A549 treated with AZD9567 at 1 μM for 4 hours (cell line): ENCODE measurements around the gene ZNF621. TPM values are rescaled to one million over a fixed set of nuclear protein-coding genes. Genes with fewer than 3 reads are reported as not detected.

Experiments
- total RNA-seq: library from RNA; stranded (reverse); fragments of 200-300 nt; extraction: Qiagen RNA extraction; gene quantifications from 5 replicates; pipeline ENCODE4 v1.2.3, GENCODE V29; 2022; ENCODE audit not compliant: insufficient read depth

The ZNF621 gene
- 5.2 to 7.0 TPM (median 6.3 TPM) in 5 replicates for total RNA-seq

GRCh38 chr3:40524568-40525285 lies at the start of gene ZNF621:
ZNF621 (plus strand) TSS chr3:40524960; CDS start chr3:40525841, 881 bp downstream.

GRCh38 chr3:40476478-40477470 lies 48.0 kb upstream of the ZNF621 start, which contains the start of gene ZNF619:
ZNF619 (plus strand) TSS chr3:40477122; CDS start chr3:40477980, 858 bp downstream.

GRCh38 chr3:40505599-40506462 lies 18.9 kb upstream of the ZNF621 start, which contains the start of gene ZNF620:
ZNF620 (plus strand) TSS chr3:40506039; CDS start chr3:40506353, 314 bp downstream.

Other genes with a start within 250 kb of the ZNF621 start
- gene EIF1B, start 215.3 kb upstream of the ZNF621 start, total RNA-seq: 39.4 to 62.3 TPM (median 60.3 TPM) in 5 replicates
- 0.08 TPM in 1 of 5 replicates, not detected in the others for gene ENTPD3, start 137.8 kb upstream of the ZNF621 start, total RNA-seq
- 725 to 793 TPM (median 762 TPM) in 5 replicates for gene RPL14, start 67.6 kb upstream of the ZNF621 start, total RNA-seq
- 1.7 to 2.1 TPM (median 1.8 TPM) in 5 replicates for gene ZNF619, start 47.8 kb upstream of the ZNF621 start, total RNA-seq
- gene ZNF620, start 18.9 kb upstream of the ZNF621 start, total RNA-seq: 1.6 to 3.6 TPM (median 1.8 TPM) in 5 replicates